GM21723 (cell line): ENCODE data around the gene MARK2.

Source experiments
- ATAC-seq: cut with Tn5 transposase; IDR thresholded peaks from one replicate; pipeline ENCODE4 v1.9.1; 2021; ENCODE audit warnings: mild to moderate bottlenecking, moderate library complexity; ENCODE audit not compliant: unreplicated experiment

MARK2 gene

DNA sequence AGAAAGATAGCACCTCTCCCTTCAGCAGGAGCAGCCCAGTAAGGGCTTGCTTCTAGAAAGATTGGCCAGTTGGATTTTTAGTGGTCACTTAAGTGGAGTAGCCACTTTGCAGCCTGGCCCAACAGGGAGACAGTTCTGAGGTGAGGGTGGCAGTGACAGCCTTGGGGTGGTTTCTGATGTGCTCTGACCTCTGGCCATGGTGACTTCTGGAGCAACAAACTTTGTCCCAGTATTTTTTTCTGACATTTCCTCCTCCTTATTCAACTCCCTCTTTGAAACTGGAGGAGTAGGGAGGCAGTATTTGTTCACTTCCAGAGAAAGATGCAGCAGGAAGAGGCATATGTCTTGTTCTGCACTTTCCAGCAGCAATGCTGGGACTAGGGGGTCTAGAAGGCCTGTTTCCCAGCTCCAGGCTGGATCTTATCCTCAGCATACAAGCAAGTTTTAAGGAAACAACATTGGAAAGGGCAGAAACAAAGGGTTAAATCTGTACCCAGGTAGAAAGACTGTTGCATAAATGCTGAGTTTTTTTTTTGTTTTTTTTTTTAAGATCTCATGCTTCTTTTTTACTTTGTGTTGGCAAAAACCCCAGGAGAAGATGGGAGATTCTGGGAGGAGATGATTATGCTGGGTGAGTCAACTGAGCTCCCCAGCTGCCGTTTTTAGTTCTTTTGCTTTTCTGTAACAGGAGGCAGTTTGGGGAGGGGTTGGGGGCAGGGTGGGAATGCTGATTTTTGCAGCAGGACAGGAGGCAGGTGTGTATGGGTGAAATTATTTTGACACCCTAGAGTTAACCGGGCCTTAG lies 40.9 kb downstream of the MARK2 start:
- no peak for ATAC-seq

DNA sequence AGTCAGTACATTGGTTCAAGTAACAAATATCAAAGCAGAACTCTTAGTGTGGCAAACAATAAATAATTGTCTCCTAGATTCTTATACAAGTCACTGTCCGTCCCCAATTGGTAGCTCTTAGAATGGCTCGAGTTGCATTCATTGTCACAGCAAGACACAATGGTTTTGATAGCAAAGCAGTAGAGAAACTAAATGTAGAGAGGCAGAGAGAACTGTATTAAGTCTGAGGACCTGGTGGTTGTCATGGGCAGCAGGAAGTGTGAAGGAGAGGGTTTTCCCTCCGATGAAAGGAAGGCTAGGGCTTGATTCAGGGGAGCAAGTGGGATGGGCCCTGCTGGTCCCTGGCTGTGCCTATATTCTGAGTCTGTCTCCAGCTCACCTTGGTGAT lies 41.5 kb downstream of the MARK2 start:
- ATAC-seq = no peak

- ATAC-seq = no peak
Observed at GRCh38 chr11:63882555-63883242, 43.8 kb downstream of the MARK2 start.

DNA sequence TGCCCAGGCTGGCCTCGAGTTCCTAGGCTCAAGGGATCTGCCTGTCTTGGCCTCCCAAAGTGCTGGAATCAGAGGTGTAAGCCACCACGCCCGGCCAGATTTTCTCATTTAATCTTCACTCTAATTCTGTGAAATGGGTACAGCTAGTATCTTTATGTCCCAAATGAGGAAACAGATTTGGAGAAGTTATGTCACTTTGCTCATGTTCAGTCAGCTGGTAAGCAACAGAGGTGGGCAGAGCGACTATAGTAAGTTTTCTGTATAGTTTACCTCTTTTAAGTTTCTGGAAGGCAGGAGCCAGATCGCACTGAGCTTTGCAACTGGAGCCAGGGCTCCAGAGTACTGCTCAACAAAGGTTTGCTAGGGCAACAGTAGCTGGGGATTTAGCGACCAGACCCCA lies 44.9 kb downstream of the MARK2 start:
- no peak for ATAC-seq

GRCh38 chr11:63884196-63884932 lies 45.5 kb downstream of the MARK2 start:
- no peak for ATAC-seq

GRCh38 chr11:63887386-63887999 lies 48.6 kb downstream of the MARK2 start:
- no peak for ATAC-seq

DNA sequence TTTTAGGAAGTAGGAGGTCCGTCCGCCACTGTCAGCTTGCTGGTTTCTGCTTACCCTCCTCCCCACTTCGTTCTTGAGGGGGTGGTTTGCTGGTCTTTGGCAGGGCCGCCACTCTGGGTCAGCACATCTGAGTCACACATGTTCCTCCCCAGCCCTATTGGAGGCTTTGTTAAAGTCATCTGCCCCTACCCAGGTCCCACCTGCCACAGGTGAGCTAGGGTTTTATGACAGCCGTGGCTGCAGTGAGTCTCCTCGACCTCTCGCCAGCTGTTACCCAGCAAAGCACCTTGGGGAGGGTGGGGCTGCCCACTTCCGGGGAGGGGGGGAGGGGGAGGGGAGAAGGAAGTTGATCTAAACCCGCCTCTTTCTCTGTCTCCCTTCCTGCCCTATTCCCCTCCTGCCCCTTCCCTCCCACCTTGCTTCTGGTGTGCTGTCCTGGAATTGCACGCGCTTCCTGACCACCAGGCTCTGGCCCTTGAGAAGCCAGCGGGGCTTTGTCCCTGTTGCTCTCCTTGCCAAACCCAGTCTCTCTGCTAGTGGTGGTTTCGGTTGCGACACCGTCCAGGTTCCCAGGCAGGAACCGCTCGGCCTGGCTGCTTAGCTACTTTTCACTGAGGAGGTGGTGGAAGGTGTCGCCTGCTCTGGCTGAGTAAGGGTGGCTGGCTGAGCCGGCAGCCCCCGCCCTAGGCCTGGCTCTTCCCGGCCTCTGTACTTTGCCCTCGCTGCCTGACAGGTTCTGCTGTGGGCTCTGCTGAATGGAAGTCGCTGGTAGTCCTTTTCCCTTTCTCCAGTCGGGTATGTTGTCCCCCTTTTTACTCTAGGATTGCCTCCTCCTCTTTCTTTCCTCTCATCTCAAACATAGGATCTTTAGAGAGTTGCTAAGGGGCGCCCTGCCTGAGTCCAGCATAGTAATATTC lies 49.5 kb downstream of the MARK2 start:
- ATAC-seq = peak; percentile 67

- no peak for ATAC-seq
Observed at GRCh38 chr11:63889344-63889743, 50.4 kb downstream of the MARK2 start.

DNA sequence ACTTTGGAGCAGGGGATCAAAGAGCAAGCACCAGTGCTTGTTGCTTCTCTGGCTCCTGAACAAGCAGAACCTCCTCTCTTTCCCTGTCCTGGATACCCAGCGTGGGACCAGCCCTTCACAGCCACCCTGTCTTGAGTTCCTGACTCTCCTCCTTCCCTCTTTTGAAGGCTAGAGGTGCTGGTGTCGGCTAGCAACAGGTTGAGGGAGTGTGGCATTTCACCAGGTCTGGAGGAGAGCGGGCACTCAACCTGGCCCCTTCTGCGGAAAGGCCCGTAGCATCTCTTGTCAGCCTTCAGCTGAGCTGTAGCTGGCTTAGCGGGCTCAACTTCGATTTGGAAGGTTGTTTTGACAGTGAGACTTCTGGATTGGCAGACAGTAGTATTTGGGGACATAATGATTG lies 51.5 kb downstream of the MARK2 start:
- ATAC-seq = no peak

GRCh38 chr11:63892228-63892627 lies 53.3 kb downstream of the MARK2 start:
- ATAC-seq = no peak

GRCh38 chr11:63893355-63893754 lies 54.4 kb downstream of the MARK2 start:
- ATAC-seq = no peak

- no peak for ATAC-seq
Observed at GRCh38 chr11:63896071-63896470, 57.2 kb downstream of the MARK2 start.

DNA sequence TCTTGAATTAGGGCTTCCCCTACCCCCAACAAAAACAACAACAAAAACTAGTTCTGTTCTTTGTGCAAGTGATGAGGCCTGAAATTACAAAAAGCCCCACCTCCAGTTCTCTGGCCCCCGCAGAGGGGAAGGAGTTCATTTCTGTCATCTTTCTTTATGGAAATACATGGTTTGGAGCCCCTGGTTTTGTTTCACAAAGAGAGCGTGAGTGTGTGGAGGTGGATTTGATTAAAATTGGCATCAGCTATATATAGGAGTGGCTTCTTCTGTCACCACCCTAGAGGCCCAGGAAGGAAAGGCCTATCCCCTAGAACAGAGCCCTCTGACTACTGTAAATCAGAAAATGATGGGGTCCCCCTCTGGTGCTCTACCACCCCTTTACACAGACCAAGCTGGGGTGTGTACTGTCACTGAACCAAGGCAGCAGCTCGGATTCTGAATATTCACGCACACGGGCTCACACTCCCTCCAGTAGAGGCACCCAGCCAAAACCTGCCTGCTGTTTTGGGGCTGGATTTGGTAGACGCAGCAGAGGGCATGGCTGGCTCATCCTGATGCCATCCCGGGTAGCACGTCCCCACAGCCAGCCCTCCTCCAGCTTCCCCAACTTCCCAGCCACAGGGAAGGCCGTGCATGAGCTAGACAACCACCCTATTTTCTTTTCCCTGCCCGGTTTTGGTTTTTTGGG lies 58.7 kb downstream of the MARK2 start:
- no peak for ATAC-seq

DNA sequence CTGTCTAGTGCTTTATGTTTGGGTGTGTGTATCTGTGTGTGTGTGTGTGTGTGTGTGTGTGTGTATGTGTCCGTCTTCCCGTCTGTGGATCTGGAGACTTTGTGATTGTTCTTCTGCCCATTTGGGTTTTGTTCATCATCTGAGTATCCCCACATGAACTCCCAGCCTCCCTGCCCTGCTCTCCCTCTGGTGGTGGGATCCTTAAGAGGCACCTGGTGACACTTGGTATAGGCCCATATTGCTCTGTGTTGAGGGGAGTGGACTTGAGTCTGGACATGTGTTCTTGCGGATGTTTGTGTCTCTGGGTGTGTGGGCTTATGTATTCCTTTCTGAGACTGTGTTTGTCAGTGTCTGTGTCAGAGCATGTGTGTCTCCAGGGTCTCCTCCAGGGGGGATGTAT lies 62.8 kb downstream of the MARK2 start:
- ATAC-seq = no peak

DNA sequence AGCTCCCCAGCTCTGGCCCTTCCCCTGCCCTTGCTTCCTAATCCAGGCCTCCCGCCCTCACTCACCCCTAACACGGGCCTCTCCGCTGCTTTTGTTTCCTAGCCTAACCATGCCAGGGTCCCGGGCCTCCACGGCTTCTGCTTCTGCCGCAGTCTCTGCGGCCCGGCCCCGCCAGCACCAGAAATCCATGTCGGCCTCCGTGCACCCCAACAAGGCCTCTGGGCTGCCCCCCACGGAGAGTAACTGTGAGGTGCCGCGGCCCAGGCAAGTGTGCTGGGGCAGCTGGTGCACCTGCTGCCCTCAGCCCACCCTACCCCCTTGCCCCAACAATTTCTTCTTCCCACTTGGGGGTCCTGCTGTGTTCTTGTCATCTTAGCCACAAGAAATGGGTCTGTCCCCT lies 65.0 kb downstream of the MARK2 start:
- ATAC-seq = no peak

DNA sequence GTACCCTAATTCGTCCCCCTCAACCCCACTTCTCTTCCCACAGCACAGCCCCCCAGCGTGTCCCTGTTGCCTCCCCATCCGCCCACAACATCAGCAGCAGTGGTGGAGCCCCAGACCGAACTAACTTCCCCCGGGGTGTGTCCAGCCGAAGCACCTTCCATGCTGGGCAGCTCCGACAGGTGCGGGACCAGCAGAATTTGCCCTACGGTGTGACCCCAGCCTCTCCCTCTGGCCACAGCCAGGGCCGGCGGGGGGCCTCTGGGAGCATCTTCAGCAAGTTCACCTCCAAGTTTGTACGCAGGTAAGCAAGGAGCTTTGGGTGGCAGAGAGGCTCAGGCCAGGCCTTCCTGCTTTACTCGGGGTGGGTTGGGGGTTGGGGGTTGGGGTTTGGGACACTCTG lies 65.8 kb downstream of the MARK2 start:
- no peak for ATAC-seq

DNA sequence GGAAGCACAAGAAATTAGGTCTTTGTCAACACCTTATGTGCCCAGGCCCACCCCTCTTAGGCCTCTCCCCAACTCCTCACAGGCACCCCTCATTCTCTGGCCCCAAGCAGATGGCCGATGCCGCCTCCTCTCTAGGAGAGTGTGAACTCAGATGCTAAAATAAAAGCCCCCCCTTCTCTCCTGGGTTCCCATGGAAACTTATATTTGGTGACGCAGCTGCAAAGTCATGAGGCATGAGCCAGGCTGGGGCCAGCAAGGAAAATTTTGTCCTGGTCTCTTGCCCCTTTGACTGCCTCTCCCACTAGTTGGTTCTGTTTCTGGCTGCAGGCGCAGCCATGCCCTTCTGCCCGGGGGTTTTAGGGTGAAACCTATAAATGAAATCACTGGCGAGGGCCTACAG lies 66.3 kb downstream of the MARK2 start:
- ATAC-seq = no peak

GRCh38 chr11:63906087-63906486 lies 67.2 kb downstream of the MARK2 start:
- no peak for ATAC-seq

GRCh38 chr11:63906585-63906984 lies 67.7 kb downstream of the MARK2 start:
- ATAC-seq = no peak

- ATAC-seq = no peak
Observed at GRCh38 chr11:63907063-63907462, 68.2 kb downstream of the MARK2 start.
